Measurements from ENCODE around the gene GNPTG.

GNPTG gene

GRCh38 chr16:1375741-1376410 lies 24.1 kb downstream of the GNPTG start:
- no peak for DNase-seq

GRCh38 chr16:1377406-1378010 lies 25.8 kb downstream of the GNPTG start:
- no peak for DNase-seq

GRCh38 chr16:1378087-1378803 lies 26.5 kb downstream of the GNPTG start:
- no peak for DNase-seq

- no peak for DNase-seq
These were observed 27.1 kb downstream of the GNPTG start for GRCh38 chr16:1378804-1379303.

- DNase-seq, result no peak
These were observed 27.8 kb downstream of the GNPTG start for GRCh38 chr16:1379304-1380076.

- no peak for DNase-seq
These were observed 28.5 kb downstream of the GNPTG start for GRCh38 chr16:1380195-1380594.

- no peak for DNase-seq
These were observed 30.1 kb downstream of the GNPTG start for GRCh38 chr16:1381612-1382406.

GRCh38 chr16:1383556-1383955 lies 31.8 kb downstream of the GNPTG start:
- no peak for DNase-seq

GRCh38 chr16:1385232-1385631 lies 33.5 kb downstream of the GNPTG start:
- no peak for DNase-seq

- no peak for DNase-seq
These were observed 35.6 kb downstream of the GNPTG start for GRCh38 chr16:1387331-1387730.

GRCh38 chr16:1389762-1390161 lies 38.0 kb downstream of the GNPTG start:
- no peak for DNase-seq

- no peak for DNase-seq
These were observed 38.6 kb downstream of the GNPTG start for GRCh38 chr16:1390239-1390779.

GRCh38 chr16:1392826-1393225 lies 41.1 kb downstream of the GNPTG start:
- no peak for DNase-seq

GRCh38 chr16:1393613-1394176 lies 42.0 kb downstream of the GNPTG start:
- DNase-seq, result no peak

- DNase-seq, result no peak
These were observed 42.7 kb downstream of the GNPTG start for GRCh38 chr16:1394367-1394951.

GRCh38 chr16:1395444-1396031 lies 43.8 kb downstream of the GNPTG start:
- DNase-seq, result no peak

- DNase-seq, result no peak
These were observed 46.0 kb downstream of the GNPTG start for GRCh38 chr16:1397779-1398178.

GRCh38 chr16:1398351-1398750 lies 46.6 kb downstream of the GNPTG start:
- no peak for DNase-seq

- DNase-seq, result no peak
These were observed 47.3 kb downstream of the GNPTG start for GRCh38 chr16:1398826-1399581.

Data from NCI-H510A (cell line).